ENCODE measurements around the gene HTATIP2.

- TF ChIP-seq CTCF (IDR thresholded peaks at IDR 0.05) (no peak), POLR2AphosphoS5 (IDR thresholded peaks at IDR 0.05) (no peak), POLR2A (IDR thresholded peaks at IDR 0.05) (no peak), EP300 (IDR thresholded peaks at IDR 0.05; ENCODE audit: low read depth) (no peak)
Observed at GRCh38 chr11:20336056-20336455, 27.5 kb upstream of the HTATIP2 start.

Data from transverse colon (tissue), 4 donors.